ENCODE measurements around the gene SERP2. TPM values are rescaled to one million over a fixed set of nuclear protein-coding genes. Genes with fewer than 3 reads are reported as not detected.

The SERP2 gene
- total and polyA plus RNA-seq, 9 of the 15 experiments (the other 6 are each of a cell fraction or from before 2014, with no cell fraction given) = 0.13 TPM; not detected in 8

DNA sequence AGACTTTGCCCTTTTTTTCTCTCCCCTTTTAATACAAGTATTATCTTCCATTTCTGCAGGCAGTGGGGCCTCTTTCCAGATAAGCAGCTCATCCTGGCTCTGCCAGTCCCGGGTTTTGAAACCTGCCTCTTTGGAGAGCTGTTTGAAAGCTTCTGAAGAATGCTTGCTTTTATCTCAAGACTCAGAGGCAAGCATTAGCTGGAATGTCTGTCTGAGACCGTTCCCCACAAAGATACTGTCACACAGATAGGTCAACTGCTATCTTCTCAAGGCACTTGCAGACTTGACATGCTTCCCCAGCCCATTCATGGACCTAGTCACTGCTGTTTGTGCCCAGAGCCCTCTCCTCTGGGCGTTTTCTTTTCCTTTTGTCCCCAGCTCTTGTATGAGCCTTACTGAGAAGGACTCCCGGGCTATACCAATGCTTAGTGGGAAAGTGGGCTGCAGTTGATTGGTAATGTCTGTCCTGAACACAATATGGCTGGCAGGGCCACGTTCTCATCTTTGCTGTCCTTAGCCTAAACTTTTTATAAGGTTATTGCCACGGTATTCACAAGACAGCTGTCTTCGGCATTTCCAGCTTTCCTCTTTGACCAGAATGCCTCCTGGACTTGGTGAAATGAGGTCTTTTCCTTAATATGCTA, 13.4 kb downstream of the SERP2 start (continued):
- TF ChIP-seq STAT5B (CRISPR knock-in tag; IDR thresholded peaks at IDR 0.05) = no peak
- no peak for TF ChIP-seq ZKSCAN3 (CRISPR knock-in tag; IDR thresholded peaks at IDR 0.05)
- TF ChIP-seq ZNF584 (CRISPR knock-in tag; IDR thresholded peaks at IDR 0.05; ENCODE audit: low read depth) = no peak
- peak; percentile 95 for TF ChIP-seq SMAD4 (CRISPR knock-in tag; conservative IDR thresholded peaks at IDR 0.05)
- peak; percentile 91 for TF ChIP-seq EP300 (IDR thresholded peaks at IDR 0.05; ENCODE audit: low read length)
- no peak for TF ChIP-seq HLTF (IDR thresholded peaks at IDR 0.05)
- TF ChIP-seq KLF16 (IDR thresholded peaks at IDR 0.05) = peak; percentile 94
- no peak for TF ChIP-seq HMG20A (CRISPR knock-in tag; conservative IDR thresholded peaks at IDR 0.05)
- TF ChIP-seq, protein P1, sequence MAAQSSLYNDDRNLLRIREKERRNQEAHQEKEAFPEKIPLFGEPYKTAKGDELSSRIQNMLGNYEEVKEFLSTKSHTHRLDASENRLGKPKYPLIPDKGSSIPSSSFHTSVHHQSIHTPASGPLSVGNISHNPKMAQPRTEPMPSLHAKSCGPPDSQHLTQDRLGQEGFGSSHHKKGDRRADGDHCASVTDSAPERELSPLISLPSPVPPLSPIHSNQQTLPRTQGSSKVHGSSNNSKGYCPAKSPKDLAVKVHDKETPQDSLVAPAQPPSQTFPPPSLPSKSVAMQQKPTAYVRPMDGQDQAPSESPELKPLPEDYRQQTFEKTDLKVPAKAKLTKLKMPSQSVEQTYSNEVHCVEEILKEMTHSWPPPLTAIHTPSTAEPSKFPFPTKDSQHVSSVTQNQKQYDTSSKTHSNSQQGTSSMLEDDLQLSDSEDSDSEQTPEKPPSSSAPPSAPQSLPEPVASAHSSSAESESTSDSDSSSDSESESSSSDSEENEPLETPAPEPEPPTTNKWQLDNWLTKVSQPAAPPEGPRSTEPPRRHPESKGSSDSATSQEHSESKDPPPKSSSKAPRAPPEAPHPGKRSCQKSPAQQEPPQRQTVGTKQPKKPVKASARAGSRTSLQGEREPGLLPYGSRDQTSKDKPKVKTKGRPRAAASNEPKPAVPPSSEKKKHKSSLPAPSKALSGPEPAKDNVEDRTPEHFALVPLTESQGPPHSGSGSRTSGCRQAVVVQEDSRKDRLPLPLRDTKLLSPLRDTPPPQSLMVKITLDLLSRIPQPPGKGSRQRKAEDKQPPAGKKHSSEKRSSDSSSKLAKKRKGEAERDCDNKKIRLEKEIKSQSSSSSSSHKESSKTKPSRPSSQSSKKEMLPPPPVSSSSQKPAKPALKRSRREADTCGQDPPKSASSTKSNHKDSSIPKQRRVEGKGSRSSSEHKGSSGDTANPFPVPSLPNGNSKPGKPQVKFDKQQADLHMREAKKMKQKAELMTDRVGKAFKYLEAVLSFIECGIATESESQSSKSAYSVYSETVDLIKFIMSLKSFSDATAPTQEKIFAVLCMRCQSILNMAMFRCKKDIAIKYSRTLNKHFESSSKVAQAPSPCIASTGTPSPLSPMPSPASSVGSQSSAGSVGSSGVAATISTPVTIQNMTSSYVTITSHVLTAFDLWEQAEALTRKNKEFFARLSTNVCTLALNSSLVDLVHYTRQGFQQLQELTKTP (IDR thresholded peaks at IDR 0.05; ENCODE audit: low read depth in 1 of 2, partially characterized antibody in 2 of 2) = no peak
- no peak for TF ChIP-seq CBX2 (IDR thresholded peaks at IDR 0.05; ENCODE audit: insufficient read depth, low read length, poor library complexity, severe bottlenecking)
- TF ChIP-seq ZNF124 (CRISPR knock-in tag; IDR thresholded peaks at IDR 0.05) = no peak
- TF ChIP-seq, protein P2, sequence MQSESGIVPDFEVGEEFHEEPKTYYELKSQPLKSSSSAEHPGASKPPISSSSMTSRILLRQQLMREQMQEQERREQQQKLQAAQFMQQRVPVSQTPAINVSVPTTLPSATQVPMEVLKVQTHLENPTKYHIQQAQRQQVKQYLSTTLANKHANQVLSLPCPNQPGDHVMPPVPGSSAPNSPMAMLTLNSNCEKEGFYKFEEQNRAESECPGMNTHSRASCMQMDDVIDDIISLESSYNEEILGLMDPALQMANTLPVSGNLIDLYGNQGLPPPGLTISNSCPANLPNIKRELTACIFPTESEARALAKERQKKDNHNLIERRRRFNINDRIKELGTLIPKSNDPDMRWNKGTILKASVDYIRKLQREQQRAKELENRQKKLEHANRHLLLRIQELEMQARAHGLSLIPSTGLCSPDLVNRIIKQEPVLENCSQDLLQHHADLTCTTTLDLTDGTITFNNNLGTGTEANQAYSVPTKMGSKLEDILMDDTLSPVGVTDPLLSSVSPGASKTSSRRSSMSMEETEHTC (IDR thresholded peaks at IDR 0.05) = no peak
- TF ChIP-seq SMAD1 (IDR thresholded peaks at IDR 0.05; ENCODE audit: low read depth, low read length, partially characterized antibody) = no peak
- TF ChIP-seq CEBPG (CRISPR knock-in tag; IDR thresholded peaks at IDR 0.05) = no peak
- no peak for TF ChIP-seq CEBPG (tag; conservative IDR thresholded peaks at IDR 0.05 in 1 of 2, IDR thresholded peaks at IDR 0.05 in 1 of 2)
- TF ChIP-seq TEAD1 (CRISPR knock-in tag; IDR thresholded peaks at IDR 0.05) = peak; percentile 89 to 94; a peak in 3 of 4 replicates
- no peak for TF ChIP-seq ZNF184 (CRISPR knock-in tag; IDR thresholded peaks at IDR 0.05)
- no peak for TF ChIP-seq MAFG (tag; conservative IDR thresholded peaks at IDR 0.05)
- TF ChIP-seq, protein P3, sequence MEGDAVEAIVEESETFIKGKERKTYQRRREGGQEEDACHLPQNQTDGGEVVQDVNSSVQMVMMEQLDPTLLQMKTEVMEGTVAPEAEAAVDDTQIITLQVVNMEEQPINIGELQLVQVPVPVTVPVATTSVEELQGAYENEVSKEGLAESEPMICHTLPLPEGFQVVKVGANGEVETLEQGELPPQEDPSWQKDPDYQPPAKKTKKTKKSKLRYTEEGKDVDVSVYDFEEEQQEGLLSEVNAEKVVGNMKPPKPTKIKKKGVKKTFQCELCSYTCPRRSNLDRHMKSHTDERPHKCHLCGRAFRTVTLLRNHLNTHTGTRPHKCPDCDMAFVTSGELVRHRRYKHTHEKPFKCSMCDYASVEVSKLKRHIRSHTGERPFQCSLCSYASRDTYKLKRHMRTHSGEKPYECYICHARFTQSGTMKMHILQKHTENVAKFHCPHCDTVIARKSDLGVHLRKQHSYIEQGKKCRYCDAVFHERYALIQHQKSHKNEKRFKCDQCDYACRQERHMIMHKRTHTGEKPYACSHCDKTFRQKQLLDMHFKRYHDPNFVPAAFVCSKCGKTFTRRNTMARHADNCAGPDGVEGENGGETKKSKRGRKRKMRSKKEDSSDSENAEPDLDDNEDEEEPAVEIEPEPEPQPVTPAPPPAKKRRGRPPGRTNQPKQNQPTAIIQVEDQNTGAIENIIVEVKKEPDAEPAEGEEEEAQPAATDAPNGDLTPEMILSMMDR (IDR thresholded peaks at IDR 0.05 in 2 of 3, conservative IDR thresholded peaks at IDR 0.05 in 1 of 3; ENCODE audit: insufficient read depth in 2 of 3, low read depth in 1 of 3, low read length in 3 of 3) = no peak
- no peak for TF ChIP-seq RBFOX2 (IDR thresholded peaks at IDR 0.05; ENCODE audit: low read depth, low read length)
- no peak for TF ChIP-seq SIX5 (IDR thresholded peaks at IDR 0.05; ENCODE audit: borderline replicate concordance in 1 of 2, insufficient read depth in 1 of 2, low read depth in 1 of 2, low read length in 2 of 2)
- TF ChIP-seq ZNF12 (CRISPR knock-in tag; IDR thresholded peaks at IDR 0.05) = no peak
- TF ChIP-seq BDP1 (IDR thresholded peaks at IDR 0.05; ENCODE audit: insufficient read depth, insufficient read length) = no peak

Data from K562 (cell line).